Thoracic aorta (tissue), 2 donors: ENCODE results near the gene NFYC. TPM values are rescaled to one million over a fixed set of nuclear protein-coding genes. Genes with fewer than 3 reads are reported as not detected.

ENCODE experiments used
- ATAC-seq: fragments of 150-250 bp; one replicate; pipeline ENCODE4 v1.8.0; 2017; ENCODE audit warnings: low read depth; ENCODE audit not compliant: insufficient number of reproducible peaks, low FRiP score
- DNase-seq: peaks from one replicate; pipeline ENCODE4 v3.0.0-alpha.2; 2020; ENCODE audit warnings: low spot score
- H3K27ac ChIP-seq, 2 donors: fragments of 200-600 bp; sonication (generic); 1 replicate in 1 of 2; 2 replicates in 1 of 2; pipeline ENCODE4 v1.5.1; 2016; ENCODE audit warnings: mild to moderate bottlenecking in 2 of 2, moderate library complexity in 2 of 2
- H3K27me3 ChIP-seq: fragments of 200-600 bp; sonication (generic); replicated peaks from 2 replicates; pipeline ENCODE4 v1.6.0; 2016; ENCODE audit warnings: mild to moderate bottlenecking; ENCODE audit not compliant: insufficient read depth
- H3K36me3 ChIP-seq: fragments of 200-600 bp; sonication (generic); one replicate; pipeline ENCODE4 v1.5.1; 2016
- H3K4me1 ChIP-seq, 2 donors: fragments of 200-600 bp; sonication (generic); 1 replicate in 1 of 2; 2 replicates in 1 of 2; pipeline versions ENCODE4 v1.5.1 to v1.6.0; 2016; ENCODE audit warnings: low read depth in 2 of 2, mild to moderate bottlenecking in 1 of 2; ENCODE audit not compliant: control insufficient read depth in 1 of 2
- H3K4me3 ChIP-seq: fragments of 200-600 bp; sonication (generic); 2 replicates; pipeline ENCODE4 v1.5.1; 2016; ENCODE audit warnings: mild to moderate bottlenecking
- H3K9me3 ChIP-seq: fragments of 200-600 bp; sonication (generic); 2 replicates; pipeline ENCODE4 v1.5.1; 2016
- CTCF ChIP-seq: fragments of 200-600 bp; sonication (generic); IDR thresholded peaks from one replicate; pipeline ENCODE4 v1.5.1; 2019; ENCODE audit warnings: antibody characterized with exemption
- total RNA-seq, 2 donors: library from RNA; depleted of rRNA; stranded (reverse); fragments of >200 nt; gene quantifications; one replicate each; pipeline versions ENCODE4 v1.1.0 to v1.2.3, GENCODE V29; 2016

Gene NFYC
- total RNA-seq, 2 donors from 2014 or later: 38.9 to 40.6 TPM

- no peak for TF ChIP-seq CTCF
- peaks cover 27% of the 10 kb centered on the region for H3K36me3 ChIP-seq
- no peak overlapping the region for H3K4me3 ChIP-seq
- no peak for DNase-seq
- ATAC-seq: no peak
- H3K9me3 ChIP-seq: no peaks in the 10 kb centered on the region
- no peak overlapping the region for H3K27ac ChIP-seq
- no peaks in the 10 kb centered on the region for H3K27me3 ChIP-seq
- H3K4me1 ChIP-seq: peaks cover 2 to 24% of the 10 kb centered on the region in 2 donors
These were observed 74.5 kb downstream of the NFYC start for GRCh38 chr1:40766017-40766416.

- no peak for DNase-seq
- H3K4me1 ChIP-seq: peaks cover 0 to 18% of the 10 kb centered on the region in 2 donors
- no peak for ATAC-seq
- H3K4me3 ChIP-seq: no peak overlapping the region
- no peak overlapping the region for H3K27ac ChIP-seq
- no peaks in the 10 kb centered on the region for H3K27me3 ChIP-seq
- H3K9me3 ChIP-seq: no peaks in the 10 kb centered on the region
- H3K36me3 ChIP-seq: peaks cover 32% of the 10 kb centered on the region
- TF ChIP-seq CTCF: no peak
These were observed 75.1 kb downstream of the NFYC start for GRCh38 chr1:40766560-40766959.

- ATAC-seq: no peak
- Histone ChIP-seq H3K36me3 (peaks cover 32% of the 10 kb centered on the region), H3K27me3 (no peaks in the 10 kb centered on the region), H3K27ac (no peak overlapping the region), H3K4me1 (peaks cover 0 to 9% of the 10 kb centered on the region in 2 donors), H3K4me3 (no peak overlapping the region), H3K9me3 (no peaks in the 10 kb centered on the region)
- no peak for TF ChIP-seq CTCF
- no peak for DNase-seq
These were observed 76.9 kb downstream of the NFYC start for GRCh38 chr1:40768146-40768990.

- peak overlapping the region in 1 of 2 donors; percentile 2 for H3K27ac ChIP-seq
- H3K4me1 ChIP-seq: peaks cover 0 to 9% of the 10 kb centered on the region in 2 donors
- no peaks in the 10 kb centered on the region for H3K9me3 ChIP-seq
- peaks cover 20% of the 10 kb centered on the region for H3K36me3 ChIP-seq
- TF ChIP-seq CTCF: no peak
- DNase-seq: no peak
- ATAC-seq: no peak
- no peaks in the 10 kb centered on the region for H3K27me3 ChIP-seq
- H3K4me3 ChIP-seq: no peak overlapping the region
These were observed 78.3 kb downstream of the NFYC start for GRCh38 chr1:40769815-40770214.

- TF ChIP-seq CTCF: no peak
- Histone ChIP-seq H3K4me1 (peaks cover 0 to 9% of the 10 kb centered on the region in 2 donors), H3K36me3 (peaks cover 14% of the 10 kb centered on the region), H3K4me3 (no peak overlapping the region), H3K9me3 (no peaks in the 10 kb centered on the region), H3K27me3 (no peaks in the 10 kb centered on the region), H3K27ac (no peak overlapping the region)
- no peak for ATAC-seq
- DNase-seq: no peak
These were observed 79.0 kb downstream of the NFYC start for GRCh38 chr1:40770296-40771070.
